ENCODE results near the gene EGFLAM. TPM values are rescaled to one million over a fixed set of nuclear protein-coding genes. Genes with fewer than 3 reads are reported as not detected.

EGFLAM gene
- total and polyA plus RNA-seq, 2 experiments from 2014 or later: 0.24 to 1.9 TPM

DNA sequence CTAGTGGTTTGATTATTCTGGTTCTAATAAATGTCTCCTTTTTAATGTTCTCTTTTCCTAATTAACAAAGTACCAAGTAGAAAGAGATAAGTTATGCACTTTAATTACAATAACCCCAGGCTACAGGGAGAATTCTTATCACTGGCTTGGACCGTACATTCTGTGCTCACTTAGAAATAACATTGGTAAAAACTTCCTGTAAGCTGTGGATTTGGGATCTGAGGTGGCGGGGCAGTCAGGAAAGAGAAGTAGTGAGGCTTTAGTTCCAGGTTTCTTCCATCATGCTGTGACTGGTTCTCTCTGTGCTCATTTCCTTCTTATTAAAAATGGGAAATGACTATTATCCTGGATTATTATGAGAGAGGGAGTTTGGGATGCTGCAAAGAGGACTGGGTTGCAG is 142.0 kb downstream of the EGFLAM start:
- H3K4me2 ChIP-seq: no peak overlapping the region
- Mint-ChIP-seq H3K27ac (no peak overlapping the region), H3K4me1 (peaks cover 14% of the 10 kb centered on the region; the same call in 2 of the 3 replicates), H3K9me3 (no peaks in the 10 kb centered on the region; the same call in 2 of the 3 replicates), H3K27me3 (ENCODE audit: insufficient read depth, low read depth, poor library complexity) (peaks cover 6% of the 10 kb centered on the region), H3K4me3 (no peak overlapping the region), H3K36me3 (ENCODE audit: low read depth) (no peaks in the 10 kb centered on the region)
- H3K36me3 ChIP-seq (ENCODE audit: insufficient read depth): no peaks in the 10 kb centered on the region
- TF ChIP-seq EZH2phosphoT487 (IDR thresholded peaks at IDR 0.05; ENCODE audit: unreplicated experiment) (no peak), JUNB (IDR thresholded peaks at IDR 0.05; ENCODE audit: unreplicated experiment) (no peak), EZH2 (IDR thresholded peaks at IDR 0.05; ENCODE audit: low read depth, unreplicated experiment) (no peak), POLR2AphosphoS5 (IDR thresholded peaks at IDR 0.05; ENCODE audit: low read depth) (no peak), CREB1 (CRISPR knock-in tag; IDR thresholded peaks at IDR 0.05; ENCODE audit: low read depth) (no peak), NANOG (IDR thresholded peaks at IDR 0.05; ENCODE audit: borderline replicate concordance) (no peak), ZNF331 (CRISPR knock-in tag; IDR thresholded peaks at IDR 0.05; ENCODE audit: low read depth) (no peak), ZNF114 (CRISPR knock-in tag; IDR thresholded peaks at IDR 0.05) (no peak), STAT1 (IDR thresholded peaks at IDR 0.05; ENCODE audit: unreplicated experiment) (no peak)
- TF ChIP-seq, protein P1, sequence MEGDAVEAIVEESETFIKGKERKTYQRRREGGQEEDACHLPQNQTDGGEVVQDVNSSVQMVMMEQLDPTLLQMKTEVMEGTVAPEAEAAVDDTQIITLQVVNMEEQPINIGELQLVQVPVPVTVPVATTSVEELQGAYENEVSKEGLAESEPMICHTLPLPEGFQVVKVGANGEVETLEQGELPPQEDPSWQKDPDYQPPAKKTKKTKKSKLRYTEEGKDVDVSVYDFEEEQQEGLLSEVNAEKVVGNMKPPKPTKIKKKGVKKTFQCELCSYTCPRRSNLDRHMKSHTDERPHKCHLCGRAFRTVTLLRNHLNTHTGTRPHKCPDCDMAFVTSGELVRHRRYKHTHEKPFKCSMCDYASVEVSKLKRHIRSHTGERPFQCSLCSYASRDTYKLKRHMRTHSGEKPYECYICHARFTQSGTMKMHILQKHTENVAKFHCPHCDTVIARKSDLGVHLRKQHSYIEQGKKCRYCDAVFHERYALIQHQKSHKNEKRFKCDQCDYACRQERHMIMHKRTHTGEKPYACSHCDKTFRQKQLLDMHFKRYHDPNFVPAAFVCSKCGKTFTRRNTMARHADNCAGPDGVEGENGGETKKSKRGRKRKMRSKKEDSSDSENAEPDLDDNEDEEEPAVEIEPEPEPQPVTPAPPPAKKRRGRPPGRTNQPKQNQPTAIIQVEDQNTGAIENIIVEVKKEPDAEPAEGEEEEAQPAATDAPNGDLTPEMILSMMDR (conservative IDR thresholded peaks at IDR 0.05; ENCODE audit: low read depth in 2 of 2): no peak
- TF ChIP-seq, protein P2, sequence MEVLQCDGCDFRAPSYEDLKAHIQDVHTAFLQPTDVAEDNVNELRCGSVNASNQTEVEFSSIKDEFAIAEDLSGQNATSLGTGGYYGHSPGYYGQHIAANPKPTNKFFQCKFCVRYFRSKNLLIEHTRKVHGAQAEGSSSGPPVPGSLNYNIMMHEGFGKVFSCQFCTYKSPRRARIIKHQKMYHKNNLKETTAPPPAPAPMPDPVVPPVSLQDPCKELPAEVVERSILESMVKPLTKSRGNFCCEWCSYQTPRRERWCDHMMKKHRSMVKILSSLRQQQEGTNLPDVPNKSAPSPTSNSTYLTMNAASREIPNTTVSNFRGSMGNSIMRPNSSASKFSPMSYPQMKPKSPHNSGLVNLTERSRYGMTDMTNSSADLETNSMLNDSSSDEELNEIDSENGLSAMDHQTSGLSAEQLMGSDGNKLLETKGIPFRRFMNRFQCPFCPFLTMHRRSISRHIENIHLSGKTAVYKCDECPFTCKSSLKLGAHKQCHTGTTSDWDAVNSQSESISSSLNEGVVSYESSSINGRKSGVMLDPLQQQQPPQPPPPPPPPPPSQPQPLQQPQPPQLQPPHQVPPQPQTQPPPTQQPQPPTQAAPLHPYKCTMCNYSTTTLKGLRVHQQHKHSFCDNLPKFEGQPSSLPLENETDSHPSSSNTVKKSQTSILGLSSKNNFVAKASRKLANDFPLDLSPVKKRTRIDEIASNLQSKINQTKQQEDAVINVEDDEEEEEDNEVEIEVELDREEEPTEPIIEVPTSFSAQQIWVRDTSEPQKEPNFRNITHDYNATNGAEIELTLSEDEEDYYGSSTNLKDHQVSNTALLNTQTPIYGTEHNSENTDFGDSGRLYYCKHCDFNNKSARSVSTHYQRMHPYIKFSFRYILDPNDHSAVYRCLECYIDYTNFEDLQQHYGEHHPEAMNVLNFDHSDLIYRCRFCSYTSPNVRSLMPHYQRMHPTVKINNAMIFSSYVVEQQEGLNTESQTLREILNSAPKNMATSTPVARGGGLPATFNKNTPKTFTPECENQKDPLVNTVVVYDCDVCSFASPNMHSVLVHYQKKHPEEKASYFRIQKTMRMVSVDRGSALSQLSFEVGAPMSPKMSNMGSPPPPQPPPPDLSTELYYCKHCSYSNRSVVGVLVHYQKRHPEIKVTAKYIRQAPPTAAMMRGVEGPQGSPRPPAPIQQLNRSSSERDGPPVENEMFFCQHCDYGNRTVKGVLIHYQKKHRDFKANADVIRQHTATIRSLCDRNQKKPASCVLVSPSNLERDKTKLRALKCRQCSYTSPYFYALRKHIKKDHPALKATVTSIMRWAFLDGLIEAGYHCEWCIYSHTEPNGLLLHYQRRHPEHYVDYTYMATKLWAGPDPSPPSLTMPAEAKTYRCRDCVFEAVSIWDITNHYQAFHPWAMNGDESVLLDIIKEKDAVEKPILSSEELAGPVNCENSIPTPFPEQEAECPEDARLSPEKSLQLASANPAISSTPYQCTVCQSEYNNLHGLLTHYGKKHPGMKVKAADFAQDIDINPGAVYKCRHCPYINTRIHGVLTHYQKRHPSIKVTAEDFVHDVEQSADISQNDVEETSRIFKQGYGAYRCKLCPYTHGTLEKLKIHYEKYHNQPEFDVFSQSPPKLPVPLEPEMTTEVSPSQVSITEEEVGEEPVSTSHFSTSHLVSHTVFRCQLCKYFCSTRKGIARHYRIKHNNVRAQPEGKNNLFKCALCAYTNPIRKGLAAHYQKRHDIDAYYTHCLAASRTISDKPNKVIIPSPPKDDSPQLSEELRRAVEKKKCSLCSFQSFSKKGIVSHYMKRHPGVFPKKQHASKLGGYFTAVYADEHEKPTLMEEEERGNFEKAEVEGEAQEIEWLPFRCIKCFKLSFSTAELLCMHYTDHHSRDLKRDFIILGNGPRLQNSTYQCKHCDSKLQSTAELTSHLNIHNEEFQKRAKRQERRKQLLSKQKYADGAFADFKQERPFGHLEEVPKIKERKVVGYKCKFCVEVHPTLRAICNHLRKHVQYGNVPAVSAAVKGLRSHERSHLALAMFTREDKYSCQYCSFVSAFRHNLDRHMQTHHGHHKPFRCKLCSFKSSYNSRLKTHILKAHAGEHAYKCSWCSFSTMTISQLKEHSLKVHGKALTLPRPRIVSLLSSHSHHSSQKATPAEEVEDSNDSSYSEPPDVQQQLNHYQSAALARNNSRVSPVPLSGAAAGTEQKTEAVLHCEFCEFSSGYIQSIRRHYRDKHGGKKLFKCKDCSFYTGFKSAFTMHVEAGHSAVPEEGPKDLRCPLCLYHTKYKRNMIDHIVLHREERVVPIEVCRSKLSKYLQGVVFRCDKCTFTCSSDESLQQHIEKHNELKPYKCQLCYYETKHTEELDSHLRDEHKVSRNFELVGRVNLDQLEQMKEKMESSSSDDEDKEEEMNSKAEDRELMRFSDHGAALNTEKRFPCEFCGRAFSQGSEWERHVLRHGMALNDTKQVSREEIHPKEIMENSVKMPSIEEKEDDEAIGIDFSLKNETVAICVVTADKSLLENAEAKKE (CRISPR knock-in tag; IDR thresholded peaks at IDR 0.05): no peak
- TF ChIP-seq, protein P3, sequence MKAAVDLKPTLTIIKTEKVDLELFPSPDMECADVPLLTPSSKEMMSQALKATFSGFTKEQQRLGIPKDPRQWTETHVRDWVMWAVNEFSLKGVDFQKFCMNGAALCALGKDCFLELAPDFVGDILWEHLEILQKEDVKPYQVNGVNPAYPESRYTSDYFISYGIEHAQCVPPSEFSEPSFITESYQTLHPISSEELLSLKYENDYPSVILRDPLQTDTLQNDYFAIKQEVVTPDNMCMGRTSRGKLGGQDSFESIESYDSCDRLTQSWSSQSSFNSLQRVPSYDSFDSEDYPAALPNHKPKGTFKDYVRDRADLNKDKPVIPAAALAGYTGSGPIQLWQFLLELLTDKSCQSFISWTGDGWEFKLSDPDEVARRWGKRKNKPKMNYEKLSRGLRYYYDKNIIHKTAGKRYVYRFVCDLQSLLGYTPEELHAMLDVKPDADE (IDR thresholded peaks at IDR 0.05): no peak
- TF ChIP-seq, protein P4, sequence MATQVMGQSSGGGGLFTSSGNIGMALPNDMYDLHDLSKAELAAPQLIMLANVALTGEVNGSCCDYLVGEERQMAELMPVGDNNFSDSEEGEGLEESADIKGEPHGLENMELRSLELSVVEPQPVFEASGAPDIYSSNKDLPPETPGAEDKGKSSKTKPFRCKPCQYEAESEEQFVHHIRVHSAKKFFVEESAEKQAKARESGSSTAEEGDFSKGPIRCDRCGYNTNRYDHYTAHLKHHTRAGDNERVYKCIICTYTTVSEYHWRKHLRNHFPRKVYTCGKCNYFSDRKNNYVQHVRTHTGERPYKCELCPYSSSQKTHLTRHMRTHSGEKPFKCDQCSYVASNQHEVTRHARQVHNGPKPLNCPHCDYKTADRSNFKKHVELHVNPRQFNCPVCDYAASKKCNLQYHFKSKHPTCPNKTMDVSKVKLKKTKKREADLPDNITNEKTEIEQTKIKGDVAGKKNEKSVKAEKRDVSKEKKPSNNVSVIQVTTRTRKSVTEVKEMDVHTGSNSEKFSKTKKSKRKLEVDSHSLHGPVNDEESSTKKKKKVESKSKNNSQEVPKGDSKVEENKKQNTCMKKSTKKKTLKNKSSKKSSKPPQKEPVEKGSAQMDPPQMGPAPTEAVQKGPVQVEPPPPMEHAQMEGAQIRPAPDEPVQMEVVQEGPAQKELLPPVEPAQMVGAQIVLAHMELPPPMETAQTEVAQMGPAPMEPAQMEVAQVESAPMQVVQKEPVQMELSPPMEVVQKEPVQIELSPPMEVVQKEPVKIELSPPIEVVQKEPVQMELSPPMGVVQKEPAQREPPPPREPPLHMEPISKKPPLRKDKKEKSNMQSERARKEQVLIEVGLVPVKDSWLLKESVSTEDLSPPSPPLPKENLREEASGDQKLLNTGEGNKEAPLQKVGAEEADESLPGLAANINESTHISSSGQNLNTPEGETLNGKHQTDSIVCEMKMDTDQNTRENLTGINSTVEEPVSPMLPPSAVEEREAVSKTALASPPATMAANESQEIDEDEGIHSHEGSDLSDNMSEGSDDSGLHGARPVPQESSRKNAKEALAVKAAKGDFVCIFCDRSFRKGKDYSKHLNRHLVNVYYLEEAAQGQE (IDR thresholded peaks at IDR 0.05; ENCODE audit: unreplicated experiment): no peak
- no peaks in the 10 kb centered on the region for H3K4me1 ChIP-seq (ENCODE audit: insufficient read depth)
- no peak overlapping the region for H2AFZ ChIP-seq
- no peaks in the 10 kb centered on the region for H3K79me2 ChIP-seq (replicated peaks; ENCODE audit: insufficient read depth)
- H3K27ac ChIP-seq (ENCODE audit: low read depth): no peak overlapping the region
- no peaks in the 10 kb centered on the region for H3F3A ChIP-seq (replicated peaks; ENCODE audit: low read depth)
- DNase-seq (ENCODE audit: low spot score) (no peak), ATAC-seq (no peak)
- peaks cover 2% of the 10 kb centered on the region for H3K9me2 ChIP-seq (ENCODE audit: insufficient read depth)
- H4K20me1 ChIP-seq (replicated peaks; ENCODE audit: insufficient read depth): no peaks in the 10 kb centered on the region
- no peaks in the 10 kb centered on the region for H3K27me3 ChIP-seq (ENCODE audit: insufficient read depth)
- no peak overlapping the region for H3K4me3 ChIP-seq

All from GM23338 (cell line).